Stimulated activated CD8-positive, alpha-beta memory T cell treated with anti-CD3 and anti-CD28 coated beads, Interleukin-15, amount 100 ng/mL, for 48 hours (primary cell): ENCODE results near the gene CYP2D6.
"Not testable (repeated sequence)": the region's sequence is repeated elsewhere in the genome, so short reads cannot be mapped to it uniquely, and the experiment has no call there.

Source experiments
- DNase-seq, 2 donors: peaks; one replicate each; pipeline ENCODE4 v3.0.0-alpha.2; 2020; ENCODE audit warnings: low read depth in 2 of 2

The CYP2D6 gene

GRCh38 chr22:42134100-42135020, 3.8 kb upstream of the CYP2D6 start:
- no peak for DNase-seq

DNA sequence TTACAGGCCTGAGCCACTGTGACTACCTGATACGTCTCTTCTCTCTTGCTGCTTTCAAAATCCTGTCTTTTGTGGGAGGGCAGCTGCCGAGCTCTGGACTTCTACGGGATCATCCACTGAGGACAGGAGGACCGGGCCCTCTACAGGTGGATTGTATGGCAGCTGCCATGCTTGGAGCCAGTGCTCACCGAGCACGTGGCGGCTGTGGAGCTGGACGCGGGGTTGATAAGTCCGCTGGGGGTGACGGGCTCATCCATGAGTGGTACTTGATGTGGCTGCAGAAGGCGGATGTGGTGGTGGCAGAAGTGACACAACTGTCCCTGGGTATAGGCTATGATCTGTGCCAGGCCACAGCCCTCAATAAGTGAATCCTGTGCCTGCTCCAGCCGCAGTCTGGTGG, 1.8 kb upstream of the CYP2D6 start:
- no peak for DNase-seq

DNA sequence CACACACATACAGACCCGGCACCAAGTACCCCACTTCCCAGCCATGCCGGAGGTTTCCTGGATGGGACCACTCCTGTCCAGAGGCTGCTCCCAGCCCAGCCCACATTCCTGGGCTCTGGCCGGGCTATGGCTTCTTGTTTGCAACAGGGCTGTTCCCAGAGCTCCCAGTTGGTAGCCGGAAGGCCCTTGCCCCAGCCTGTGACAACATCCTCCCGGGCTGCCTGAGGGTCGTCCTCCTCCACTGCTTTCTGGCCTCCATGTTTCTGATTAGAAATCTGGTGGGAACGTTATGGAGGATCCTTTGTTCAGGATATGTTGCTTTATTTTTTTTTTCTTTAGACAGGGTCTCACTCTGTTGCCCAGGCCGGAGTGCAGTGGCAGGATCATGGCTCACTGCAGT, 952 bp upstream of the CYP2D6 start:
- no peak for DNase-seq

DNA sequence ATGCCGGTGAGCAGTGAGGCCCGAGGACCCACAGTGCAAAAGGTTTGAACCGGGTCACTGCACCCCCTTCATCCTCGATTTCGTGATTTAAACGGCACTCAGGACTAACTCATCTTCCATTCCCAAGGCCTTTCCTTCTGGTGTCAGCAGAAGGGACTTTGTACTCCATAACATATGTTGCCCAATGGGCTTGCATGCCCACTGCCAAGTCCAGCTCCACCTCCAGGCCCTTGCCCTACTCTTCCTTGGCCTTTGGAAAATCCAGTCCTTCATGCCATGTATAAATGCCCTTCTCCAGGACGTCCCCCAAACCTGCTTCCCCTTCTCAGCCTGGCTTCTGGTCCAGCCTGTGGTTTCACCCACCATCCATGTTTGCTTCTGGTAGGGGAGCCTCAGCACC, 428 bp downstream of the CYP2D6 start:
- DNase-seq = not testable (repeated sequence)

GRCh38 chr22:42128776-42129694, 1.6 kb downstream of the CYP2D6 start:
- DNase-seq = not testable (repeated sequence)

DNA sequence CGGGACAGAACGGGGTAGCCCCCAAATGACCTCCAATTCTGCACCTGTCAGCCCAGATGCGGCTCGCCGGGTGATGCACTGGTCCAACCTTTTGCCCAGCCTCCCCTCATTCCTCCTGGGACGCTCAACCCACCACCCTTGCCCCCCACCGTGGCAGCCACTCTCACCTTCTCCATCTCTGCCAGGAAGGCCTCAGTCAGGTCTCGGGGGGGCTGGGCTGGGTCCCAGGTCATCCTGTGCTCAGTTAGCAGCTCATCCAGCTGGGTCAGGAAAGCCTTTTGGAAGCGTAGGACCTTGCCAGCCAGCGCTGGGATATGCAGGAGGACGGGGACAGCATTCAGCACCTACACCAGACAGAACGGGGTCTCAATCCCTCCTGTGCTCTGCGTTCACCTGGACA, 2.6 kb downstream of the CYP2D6 start:
- DNase-seq = not testable (repeated sequence)

DNA sequence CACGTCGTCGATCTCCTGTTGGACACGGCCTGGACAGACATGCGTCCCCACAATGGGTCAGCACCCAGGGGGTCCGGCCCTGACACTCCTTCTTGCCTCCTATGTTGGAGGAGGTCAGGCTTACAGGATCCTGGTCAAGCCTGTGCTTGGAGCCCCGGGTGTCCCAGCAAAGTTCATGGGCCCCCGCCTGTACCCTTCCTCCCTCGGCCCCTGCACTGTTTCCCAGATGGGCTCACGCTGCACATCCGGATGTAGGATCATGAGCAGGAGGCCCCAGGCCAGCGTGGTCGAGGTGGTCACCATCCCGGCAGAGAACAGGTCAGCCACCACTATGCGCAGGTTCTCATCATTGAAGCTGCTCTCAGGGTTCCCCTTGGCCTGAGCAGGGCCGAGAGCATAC, 3.0 kb downstream of the CYP2D6 start:
- no peak for DNase-seq

DNA sequence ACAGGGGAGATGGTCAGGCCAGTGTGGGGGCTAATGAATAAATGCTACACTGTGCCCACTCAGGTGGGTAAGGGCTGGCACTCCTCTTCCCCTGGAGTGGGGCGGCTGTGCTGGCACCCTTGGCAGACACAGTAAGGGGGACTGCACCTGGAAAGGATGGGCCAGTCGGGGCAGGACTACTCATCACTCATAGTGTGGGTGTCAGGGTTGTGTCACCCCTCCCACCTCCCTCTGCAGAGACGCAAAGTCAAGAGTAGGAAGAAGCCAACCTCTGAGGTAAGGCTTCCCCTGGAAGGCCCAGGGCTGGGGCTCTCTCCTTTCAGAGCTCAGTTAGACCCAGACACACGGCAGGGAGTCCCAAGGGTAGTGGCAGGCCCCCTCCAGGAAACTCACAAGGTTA, 7.1 kb downstream of the CYP2D6 start:
- not testable (repeated sequence) for DNase-seq

DNA sequence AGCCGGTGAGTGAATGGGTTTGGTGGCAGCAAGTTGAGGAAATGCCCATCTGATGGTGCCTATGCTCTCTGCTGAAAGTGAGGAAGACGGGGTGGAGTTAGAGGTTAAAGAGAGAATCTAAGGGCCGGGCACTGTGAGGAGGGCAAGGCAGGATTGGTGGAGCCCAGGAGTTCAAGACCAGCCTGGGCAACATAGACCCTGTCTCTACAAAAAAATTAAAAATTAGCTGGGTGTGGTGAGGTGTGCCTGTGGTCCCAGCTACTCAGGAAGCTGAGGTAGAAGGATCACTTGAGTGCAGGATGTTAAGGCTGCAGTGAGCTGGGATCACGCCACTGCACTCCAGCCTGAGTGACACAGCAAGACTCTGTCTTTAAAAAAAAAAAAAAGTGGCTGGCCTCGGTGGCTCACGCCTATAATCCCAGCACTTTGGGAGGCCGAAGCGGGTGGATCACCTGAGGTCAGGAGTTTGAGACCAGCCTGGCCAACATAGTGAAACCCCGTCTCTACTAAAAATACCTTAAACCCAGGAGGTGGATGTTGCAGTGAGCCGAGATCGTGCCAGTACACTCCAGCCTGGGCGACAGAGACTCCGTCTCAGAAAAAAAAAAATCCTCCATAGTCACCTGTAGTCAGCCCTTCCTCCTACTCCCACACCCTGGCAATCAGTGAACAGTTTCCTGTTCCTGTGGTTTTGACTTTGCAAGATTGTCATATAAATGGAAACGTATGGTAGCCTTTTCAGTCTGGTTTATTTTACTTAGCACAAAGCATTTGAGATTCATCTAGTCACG, 10.2 kb downstream of the CYP2D6 start:
- DNase-seq = peak in 1 of 2 donors; percentile 22

DNA sequence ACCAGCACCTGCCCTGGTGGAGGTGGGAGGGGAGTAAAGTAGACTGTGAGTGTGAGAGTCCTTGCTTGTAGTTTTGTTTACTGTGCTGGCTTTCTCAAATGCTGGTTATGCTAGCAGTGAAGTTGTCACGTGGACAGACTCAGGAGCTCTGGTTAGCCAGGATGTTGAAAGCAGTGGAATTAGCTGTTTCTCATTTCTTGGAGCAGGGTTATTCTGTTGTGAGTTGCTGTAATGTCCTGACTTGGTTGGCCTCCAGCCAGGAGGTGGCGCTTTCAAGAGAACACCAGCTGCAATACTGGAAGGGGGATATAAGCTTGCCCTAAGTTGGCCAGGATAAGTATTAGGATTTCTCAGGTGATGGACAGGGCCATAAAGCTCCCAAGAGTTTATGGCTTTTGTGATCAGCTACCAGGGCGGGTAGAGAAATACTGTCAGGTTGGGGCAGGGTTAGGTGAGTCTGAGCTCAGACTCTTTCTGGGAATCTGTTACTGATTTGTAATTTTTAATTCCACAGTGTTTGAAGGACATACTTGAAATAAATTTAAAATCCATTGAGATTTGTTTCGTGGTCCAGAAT, 13.7 kb downstream of the CYP2D6 start:
- no peak for DNase-seq

- not testable (repeated sequence) for DNase-seq
Measured at GRCh38 chr22:42115420-42115830, 15.2 kb downstream of the CYP2D6 start.

- no peak for DNase-seq
Measured at GRCh38 chr22:42114721-42115120, 15.9 kb downstream of the CYP2D6 start.

DNA sequence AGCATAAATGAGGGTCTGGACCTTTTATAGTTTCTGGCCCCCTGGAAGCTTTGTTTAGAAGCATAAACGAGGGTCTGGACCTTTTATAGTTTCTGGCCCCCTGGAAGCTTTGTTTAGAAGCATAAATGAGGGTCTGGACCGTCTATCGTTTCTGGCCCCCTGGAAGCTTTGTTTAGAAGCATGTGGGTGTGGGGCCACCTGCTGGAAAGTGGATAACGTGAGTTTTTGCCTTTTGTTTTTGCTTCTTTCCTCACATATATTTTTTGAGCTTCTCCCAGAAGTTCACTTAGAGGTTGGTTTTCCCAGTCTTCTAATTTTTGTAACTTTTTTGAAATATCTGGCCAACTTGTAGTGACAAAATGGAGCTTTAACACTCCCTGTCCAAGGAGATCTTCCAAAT, 17.8 kb downstream of the CYP2D6 start:
- DNase-seq = not testable (repeated sequence)

- DNase-seq = no peak
Measured at GRCh38 chr22:42111798-42112197, 18.8 kb downstream of the CYP2D6 start.

GRCh38 chr22:42108848-42109247, 21.8 kb downstream of the CYP2D6 start:
- DNase-seq = no peak

DNA sequence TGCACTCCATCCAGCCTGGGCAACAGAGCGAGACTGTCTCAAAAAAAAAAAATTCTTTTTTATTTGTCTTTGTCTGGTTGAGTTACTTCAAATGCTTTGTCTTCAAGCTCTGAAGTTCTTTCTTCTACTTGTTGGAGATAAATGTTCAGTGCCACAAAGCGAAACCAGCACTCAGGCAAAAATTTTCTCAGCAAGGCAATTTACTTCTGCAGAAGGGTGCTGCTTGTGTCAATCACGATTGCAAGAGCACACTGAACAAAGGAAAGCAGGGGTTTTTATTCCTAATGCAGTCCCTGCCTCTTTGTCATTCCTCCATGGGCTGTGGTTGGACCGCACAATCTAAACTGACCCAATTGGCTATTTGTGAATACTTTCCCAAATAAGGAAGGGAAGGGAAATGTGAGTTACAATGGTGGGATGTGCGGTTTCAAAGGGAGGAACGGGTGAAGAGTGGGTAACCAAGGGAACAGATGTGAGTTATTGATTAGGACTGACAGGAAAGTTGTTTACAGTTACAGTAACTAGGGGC, 26.2 kb downstream of the CYP2D6 start:
- DNase-seq = not testable (repeated sequence)

- DNase-seq = no peak
Measured at GRCh38 chr22:42101199-42101598, 29.4 kb downstream of the CYP2D6 start.

DNA sequence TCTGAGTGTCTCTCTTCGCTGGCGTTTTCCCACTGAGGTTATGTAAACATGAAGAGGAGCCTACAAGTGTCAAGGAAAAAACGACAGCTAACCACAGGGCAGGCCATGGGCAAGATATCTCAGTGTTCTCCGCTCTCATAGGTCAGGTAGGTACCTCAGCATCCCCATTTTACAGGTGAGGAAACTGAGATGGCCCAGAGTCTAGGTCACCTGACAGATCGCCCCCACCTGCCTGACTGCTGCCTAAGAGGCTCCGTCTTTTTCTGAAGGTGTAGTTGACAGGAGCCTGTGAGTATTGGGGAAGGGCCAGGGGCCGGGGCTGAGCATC, 39.2 kb downstream of the CYP2D6 start:
- DNase-seq = no peak

GRCh38 chr22:42090596-42091454, 39.8 kb downstream of the CYP2D6 start, which contains the start of gene NDUFA6:
Gene NDUFA6, minus strand, starts transcription at chr22:42090772. Its CDS starts 28 bp downstream, at chr22:42090744.
- DNase-seq = peak; percentile 98

GRCh38 chr22:42086051-42086450, 44.6 kb downstream of the CYP2D6 start:
- DNase-seq = no peak
